Inflammatory macrophage treated with lipopolysaccharide for 1 hour (primary cell): Measurements from ENCODE around the gene TMIE.
"Not testable (repeated sequence)": the region's sequence is repeated elsewhere in the genome, so short reads cannot be mapped to it uniquely, and the experiment has no call there.

Experiments used
- DNase-seq, 2 donors: peaks; one replicate each; pipeline ENCODE4 v3.0.0-alpha.2; 2020 to 2022

Gene TMIE

GRCh38 chr3:46729038-46729437, 27.8 kb downstream of the TMIE start:
- DNase-seq, result no peak

GRCh38 chr3:46730819-46731218, 29.6 kb downstream of the TMIE start:
- DNase-seq, result no peak

GRCh38 chr3:46731795-46732194, 30.6 kb downstream of the TMIE start:
- DNase-seq, result no peak

- no peak for DNase-seq
Measured at GRCh38 chr3:46733026-46733800, 32.0 kb downstream of the TMIE start.

- no peak for DNase-seq
Measured at GRCh38 chr3:46734773-46735172, 33.6 kb downstream of the TMIE start.

GRCh38 chr3:46736006-46736872, 35.0 kb downstream of the TMIE start:
- DNase-seq, result no peak

GRCh38 chr3:46737329-46737731, 36.1 kb downstream of the TMIE start:
- no peak for DNase-seq

- not testable (repeated sequence) for DNase-seq
Measured at GRCh38 chr3:46739565-46739964, 38.4 kb downstream of the TMIE start.

GRCh38 chr3:46742992-46743585, 41.9 kb downstream of the TMIE start:
- no peak for DNase-seq

- no peak for DNase-seq
Measured at GRCh38 chr3:46746711-46747110, 45.5 kb downstream of the TMIE start.

- DNase-seq, result no peak
Measured at GRCh38 chr3:46748170-46748569, 47.0 kb downstream of the TMIE start.

GRCh38 chr3:46749129-46749528, 47.9 kb downstream of the TMIE start:
- DNase-seq, result no peak

- no peak for DNase-seq
Measured at GRCh38 chr3:46750555-46751038, 49.4 kb downstream of the TMIE start.

- not testable (repeated sequence) for DNase-seq
Measured at GRCh38 chr3:46753127-46753526, 51.9 kb downstream of the TMIE start.

- no peak for DNase-seq
Measured at GRCh38 chr3:46755646-46756045, 54.5 kb downstream of the TMIE start.

- no peak for DNase-seq
Measured at GRCh38 chr3:46756642-46757041, 55.5 kb downstream of the TMIE start.

GRCh38 chr3:46759239-46760167, 58.3 kb downstream of the TMIE start:
- DNase-seq, result no peak
